Activated CD4-positive, alpha-beta T cell treated with anti-CD3 and anti-CD28 coated beads, Interleukin-2, amount 10 ng/mL, durations not matched to agents 24 days and 14 days (primary cell): ENCODE measurements around the gene CREB5. TPM values are rescaled to one million over a fixed set of nuclear protein-coding genes. Genes with fewer than 3 reads are reported as not detected.

Source experiments
- DNase-seq: peaks from one replicate; pipeline ENCODE4 v3.0.0; 2022
- H3K27ac Mint-ChIP-seq: one replicate; pipeline ENCODE4 v1.8.0; 2022; ENCODE audit warnings: mild to moderate bottlenecking, mixed read lengths
- H3K27me3 Mint-ChIP-seq: one replicate; pipeline ENCODE4 v1.8.0; 2022; ENCODE audit warnings: mixed read lengths
- H3K36me3 Mint-ChIP-seq: one replicate; pipeline ENCODE4 v1.8.0; 2022; ENCODE audit warnings: low read depth, mild to moderate bottlenecking, mixed read lengths
- H3K4me1 Mint-ChIP-seq: one replicate; pipeline ENCODE4 v1.8.0; 2021; ENCODE audit warnings: mixed read lengths
- H3K4me3 Mint-ChIP-seq: one replicate; pipeline ENCODE4 v1.8.0; 2022; ENCODE audit warnings: mild to moderate bottlenecking, moderate library complexity, mixed read lengths
- H3K9me3 Mint-ChIP-seq: one replicate; pipeline ENCODE4 v1.8.0; 2021; ENCODE audit warnings: mixed read lengths
- intact Hi-C: fragments of 100-400 bp; cut with micrococcal nuclease; formaldehyde crosslinking; loops from one replicate; pipeline ENCODE4 v1.15.1; 2023
- total RNA-seq: library from RNA; stranded (reverse); gene quantifications from 2 replicates; pipeline ENCODE4 v1.2.3, GENCODE V29; 2022

Gene CREB5
- total RNA-seq, 1 donor from 2014 or later, result not detected

- Mint-ChIP-seq H3K4me1 (no peaks in the 10 kb centered on the region), H3K9me3 (no peaks in the 10 kb centered on the region), H3K27me3 (peaks cover 2% of the 10 kb centered on the region), H3K4me3 (no peak overlapping the region), H3K27ac (no peak overlapping the region), H3K36me3 (no peaks in the 10 kb centered on the region)
- no peak for DNase-seq
- intact Hi-C loops, result no loop called here
Observed at GRCh38 chr7:28573651-28574301, 161.5 kb downstream of the CREB5 start.

- Mint-ChIP-seq H3K9me3 (peaks cover 3% of the 10 kb centered on the region), H3K4me3 (no peak overlapping the region), H3K36me3 (no peaks in the 10 kb centered on the region), H3K27me3 (peaks cover 4% of the 10 kb centered on the region), H3K27ac (no peak overlapping the region), H3K4me1 (no peaks in the 10 kb centered on the region)
- intact Hi-C loops, result no loop called here
- no peak for DNase-seq
Observed at GRCh38 chr7:28575241-28575643, 162.9 kb downstream of the CREB5 start.

DNA sequence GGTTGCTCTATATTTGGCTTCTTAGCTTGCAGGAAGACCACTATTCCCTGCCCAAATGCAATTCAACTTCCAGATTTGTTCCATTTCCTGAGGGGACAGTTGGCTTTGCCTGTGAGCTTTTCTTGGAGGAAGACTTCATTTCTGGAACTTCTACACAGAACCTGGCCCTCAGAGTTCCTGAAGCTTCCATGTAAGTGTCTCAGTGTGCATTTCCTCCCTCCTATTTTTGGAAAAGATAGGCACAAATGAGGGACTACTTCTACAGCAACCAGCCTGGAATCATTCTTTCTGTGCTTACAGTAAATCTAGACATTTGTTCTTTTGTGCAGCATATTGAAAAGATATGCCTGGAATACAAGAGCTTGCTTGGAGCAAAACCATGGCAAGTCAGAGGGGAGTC, 164.3 kb downstream of the CREB5 start:
- no peaks in the 10 kb centered on the region for H3K4me1 Mint-ChIP-seq
- intact Hi-C loops, result no loop called here
- H3K36me3 Mint-ChIP-seq, result no peaks in the 10 kb centered on the region
- H3K4me3 Mint-ChIP-seq, result no peak overlapping the region
- peaks cover 4% of the 10 kb centered on the region for H3K27me3 Mint-ChIP-seq
- peaks cover 3% of the 10 kb centered on the region for H3K9me3 Mint-ChIP-seq
- H3K27ac Mint-ChIP-seq, result no peak overlapping the region
- no peak for DNase-seq

DNA sequence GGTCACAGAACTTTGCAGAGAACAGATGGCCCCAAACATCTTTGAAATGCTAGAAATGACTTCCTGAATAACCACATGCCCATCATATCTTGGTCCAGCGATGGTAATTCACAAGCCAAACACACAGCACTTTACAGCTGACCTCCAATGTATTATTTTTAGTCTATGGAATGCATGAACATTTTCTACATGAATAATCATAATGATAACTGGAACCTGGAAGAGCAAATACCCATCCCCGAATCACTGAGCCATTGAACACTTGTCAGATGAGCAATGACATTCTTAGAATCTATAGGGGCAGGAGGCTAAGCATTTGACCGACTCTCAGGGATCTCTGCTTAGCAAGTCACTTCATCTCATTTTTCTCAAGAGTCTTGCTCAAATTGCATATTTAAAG, 167.3 kb downstream of the CREB5 start:
- Mint-ChIP-seq H3K4me3 (no peak overlapping the region), H3K4me1 (no peaks in the 10 kb centered on the region), H3K27ac (no peak overlapping the region), H3K27me3 (peaks cover 4% of the 10 kb centered on the region), H3K9me3 (peaks cover 3% of the 10 kb centered on the region), H3K36me3 (no peaks in the 10 kb centered on the region)
- intact Hi-C loops, result no loop called here
- DNase-seq, result no peak

DNA sequence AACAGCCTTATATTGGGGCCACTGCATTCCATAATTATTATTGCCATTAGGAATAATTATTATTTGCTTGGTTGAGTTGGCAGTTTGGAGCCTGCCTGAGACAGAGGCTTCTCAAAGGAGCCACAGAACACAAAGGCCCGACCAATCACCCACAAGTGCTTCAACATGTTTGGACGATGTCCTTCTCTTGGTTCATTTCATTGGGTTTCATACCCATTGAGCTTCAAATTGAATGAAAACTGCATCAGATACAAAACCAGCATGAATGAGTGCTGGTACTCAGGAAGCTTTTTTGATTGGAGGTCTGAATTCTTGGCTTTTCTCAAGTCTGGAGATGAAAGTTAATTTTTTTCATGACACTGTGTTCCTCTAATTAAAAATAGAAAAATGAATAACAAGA, 168.3 kb downstream of the CREB5 start:
- intact Hi-C loops, result no loop called here
- H3K4me1 Mint-ChIP-seq, result no peaks in the 10 kb centered on the region
- no peaks in the 10 kb centered on the region for H3K36me3 Mint-ChIP-seq
- peaks cover 3% of the 10 kb centered on the region for H3K9me3 Mint-ChIP-seq
- H3K27me3 Mint-ChIP-seq, result peaks cover 4% of the 10 kb centered on the region
- no peak overlapping the region for H3K4me3 Mint-ChIP-seq
- no peak overlapping the region for H3K27ac Mint-ChIP-seq
- DNase-seq, result no peak

DNA sequence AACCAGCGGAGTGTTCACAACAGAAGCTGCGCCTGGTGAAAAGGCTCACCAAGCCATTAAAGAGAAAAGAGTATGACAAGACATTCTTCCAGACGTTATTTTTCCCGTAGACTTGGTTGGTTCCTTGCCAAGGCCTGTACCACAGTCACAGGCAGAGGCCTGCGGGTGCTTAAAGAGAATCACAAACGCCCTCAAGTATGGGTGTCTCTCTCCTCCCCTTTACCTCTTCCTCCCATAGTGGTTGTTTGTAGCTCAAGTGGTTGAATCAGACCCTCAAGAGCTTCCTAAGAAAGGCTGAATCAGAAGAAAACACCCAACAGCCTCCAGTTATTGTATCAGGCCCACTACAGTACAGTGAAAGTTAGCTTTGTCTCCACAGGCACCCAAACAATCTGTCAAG, 169.0 kb downstream of the CREB5 start:
- no peak for DNase-seq
- Mint-ChIP-seq H3K27me3 (peaks cover 4% of the 10 kb centered on the region), H3K36me3 (no peaks in the 10 kb centered on the region), H3K4me1 (no peaks in the 10 kb centered on the region), H3K9me3 (peaks cover 3% of the 10 kb centered on the region), H3K4me3 (no peak overlapping the region), H3K27ac (no peak overlapping the region)
- intact Hi-C loops, result no loop called here

- H3K4me3 Mint-ChIP-seq, result no peak overlapping the region
- no peak for DNase-seq
- H3K27ac Mint-ChIP-seq, result no peak overlapping the region
Observed at GRCh38 chr7:28582226-28582625, 169.9 kb downstream of the CREB5 start.

DNA sequence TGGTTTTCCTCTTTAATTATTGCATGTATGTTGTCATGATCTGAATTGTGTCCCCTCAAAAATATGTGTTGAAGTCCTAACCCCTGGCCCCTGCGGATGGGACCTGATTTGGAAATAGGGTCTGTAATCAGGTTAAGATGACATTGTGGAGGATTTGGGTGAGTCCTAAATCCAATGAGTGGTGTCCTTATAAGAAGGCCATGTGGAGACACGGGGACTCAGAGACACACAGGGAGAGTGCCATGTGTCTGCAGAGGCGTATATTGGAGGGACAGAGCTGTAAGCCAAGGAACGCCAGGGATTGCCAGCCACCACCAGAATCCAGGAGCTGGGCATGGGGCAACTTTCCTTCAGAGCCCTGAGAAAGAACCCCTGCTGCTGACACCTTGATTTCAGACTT, 171.9 kb downstream of the CREB5 start:
- intact Hi-C loops, result no loop called here
- Mint-ChIP-seq H3K9me3 (peaks cover 3% of the 10 kb centered on the region), H3K4me3 (no peak overlapping the region), H3K27ac (no peak overlapping the region), H3K36me3 (no peaks in the 10 kb centered on the region), H3K4me1 (no peaks in the 10 kb centered on the region), H3K27me3 (peaks cover 4% of the 10 kb centered on the region)
- DNase-seq, result no peak

More at GRCh38 chr7:28582226-28582625, 169.9 kb downstream of the CREB5 start:
- no peaks in the 10 kb centered on the region for H3K4me1 Mint-ChIP-seq
- H3K9me3 Mint-ChIP-seq, result peaks cover 3% of the 10 kb centered on the region
- no peaks in the 10 kb centered on the region for H3K36me3 Mint-ChIP-seq
- intact Hi-C loops, result no loop called here
- peaks cover 4% of the 10 kb centered on the region for H3K27me3 Mint-ChIP-seq

GRCh38 chr7:28586736-28587135, 174.4 kb downstream of the CREB5 start:
- no peak overlapping the region for H3K4me3 Mint-ChIP-seq
- DNase-seq, result no peak
- H3K9me3 Mint-ChIP-seq, result no peaks in the 10 kb centered on the region
- intact Hi-C loops, result no loop called here
- no peak overlapping the region for H3K27ac Mint-ChIP-seq
- H3K4me1 Mint-ChIP-seq, result peaks cover 7% of the 10 kb centered on the region
- peaks cover 2% of the 10 kb centered on the region for H3K27me3 Mint-ChIP-seq
- H3K36me3 Mint-ChIP-seq, result no peaks in the 10 kb centered on the region

DNA sequence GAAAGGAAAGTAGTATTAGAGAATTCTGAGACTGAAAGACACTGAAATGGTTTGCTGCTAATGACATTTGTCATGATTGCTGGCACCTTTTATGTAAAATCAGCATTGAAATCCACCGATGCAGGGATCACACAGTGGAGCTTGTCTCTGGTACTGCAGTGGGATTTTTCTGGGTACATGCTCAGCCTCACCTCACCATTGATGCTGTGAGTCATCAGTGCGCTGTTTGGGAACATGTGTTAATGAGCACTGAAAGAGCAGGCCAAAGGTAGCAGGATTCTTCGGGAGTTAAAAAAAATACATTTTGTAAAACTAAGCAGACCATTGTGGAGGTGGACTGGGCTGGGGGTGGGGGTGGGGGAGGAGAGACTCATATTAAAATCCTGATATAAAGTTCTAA, 174.9 kb downstream of the CREB5 start:
- Mint-ChIP-seq H3K9me3 (no peaks in the 10 kb centered on the region), H3K4me1 (peaks cover 7% of the 10 kb centered on the region)

DNA sequence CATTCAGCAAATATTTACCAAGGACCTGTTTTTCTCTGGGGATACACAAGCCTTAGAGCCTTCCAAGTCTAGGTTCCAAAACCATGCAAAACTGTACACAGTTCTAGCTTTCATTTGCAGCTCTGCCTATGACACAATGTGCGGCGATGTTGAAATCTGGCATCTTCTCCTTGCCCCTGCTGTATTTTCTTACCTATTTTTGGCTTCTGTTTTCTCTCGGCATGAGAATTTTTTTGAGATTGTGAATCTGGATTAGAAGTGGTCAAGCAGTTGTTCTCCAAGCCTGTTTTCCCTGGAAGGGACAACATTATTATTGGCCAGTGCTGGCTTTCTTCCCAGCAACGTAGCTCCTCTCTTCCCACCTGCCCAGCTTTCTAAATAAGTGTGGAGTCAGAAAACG, 176.3 kb downstream of the CREB5 start:
- H3K4me1 Mint-ChIP-seq, result peaks cover 7% of the 10 kb centered on the region
- no peaks in the 10 kb centered on the region for H3K36me3 Mint-ChIP-seq
- H3K27me3 Mint-ChIP-seq, result peaks cover 2% of the 10 kb centered on the region
- intact Hi-C loops, result no loop called here
- no peaks in the 10 kb centered on the region for H3K9me3 Mint-ChIP-seq
- no peak overlapping the region for H3K4me3 Mint-ChIP-seq
- H3K27ac Mint-ChIP-seq, result no peak overlapping the region
- no peak for DNase-seq

More for the DNA sequence above, 174.9 kb downstream of the CREB5 start:
- peaks cover 2% of the 10 kb centered on the region for H3K27me3 Mint-ChIP-seq
- no peak for DNase-seq
- intact Hi-C loops, result no loop called here
- no peak overlapping the region for H3K27ac Mint-ChIP-seq
- no peak overlapping the region for H3K4me3 Mint-ChIP-seq
- H3K36me3 Mint-ChIP-seq, result no peaks in the 10 kb centered on the region

GRCh38 chr7:28591041-28591674, 178.8 kb downstream of the CREB5 start:
- H3K36me3 Mint-ChIP-seq, result no peaks in the 10 kb centered on the region
- H3K27ac Mint-ChIP-seq, result no peak overlapping the region
- no peak for DNase-seq
- no peaks in the 10 kb centered on the region for H3K9me3 Mint-ChIP-seq
- H3K27me3 Mint-ChIP-seq, result no peaks in the 10 kb centered on the region
- intact Hi-C loops, result no loop called here
- H3K4me1 Mint-ChIP-seq, result peaks cover 7% of the 10 kb centered on the region
- H3K4me3 Mint-ChIP-seq, result no peak overlapping the region

DNA sequence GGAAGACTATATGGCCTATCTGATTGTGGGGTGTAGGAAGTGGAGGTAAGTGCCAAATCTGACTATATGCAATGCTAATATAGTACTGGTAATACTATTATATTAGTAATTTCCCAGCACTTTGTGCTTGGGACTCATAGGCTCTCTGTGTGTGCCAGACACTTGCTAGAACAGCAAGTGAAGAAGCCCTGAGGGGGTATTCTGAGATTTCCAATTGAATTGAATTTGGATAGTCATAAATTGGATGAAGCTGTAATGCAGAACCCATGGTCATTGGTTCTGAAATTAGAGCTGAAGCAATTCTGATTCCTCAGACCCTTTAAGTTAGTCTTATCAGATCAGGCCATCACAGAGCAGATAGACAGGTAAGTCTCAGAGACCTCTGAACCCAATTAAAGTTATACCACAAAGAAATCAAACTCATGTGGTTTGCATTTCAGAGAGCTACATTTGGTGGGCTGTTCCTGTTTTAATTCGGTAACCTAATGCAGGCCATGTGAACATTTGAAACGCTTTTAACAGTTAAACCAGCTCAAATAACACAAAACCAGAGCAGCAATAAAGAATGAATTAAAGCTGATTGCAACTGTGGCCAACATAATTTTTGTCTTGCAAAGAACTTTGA, 179.5 kb downstream of the CREB5 start:
- DNase-seq, result no peak
- Mint-ChIP-seq H3K4me3 (no peak overlapping the region), H3K27ac (no peak overlapping the region), H3K27me3 (no peaks in the 10 kb centered on the region), H3K9me3 (no peaks in the 10 kb centered on the region), H3K36me3 (no peaks in the 10 kb centered on the region), H3K4me1 (peaks cover 7% of the 10 kb centered on the region)
- intact Hi-C loops, result no loop called here

DNA sequence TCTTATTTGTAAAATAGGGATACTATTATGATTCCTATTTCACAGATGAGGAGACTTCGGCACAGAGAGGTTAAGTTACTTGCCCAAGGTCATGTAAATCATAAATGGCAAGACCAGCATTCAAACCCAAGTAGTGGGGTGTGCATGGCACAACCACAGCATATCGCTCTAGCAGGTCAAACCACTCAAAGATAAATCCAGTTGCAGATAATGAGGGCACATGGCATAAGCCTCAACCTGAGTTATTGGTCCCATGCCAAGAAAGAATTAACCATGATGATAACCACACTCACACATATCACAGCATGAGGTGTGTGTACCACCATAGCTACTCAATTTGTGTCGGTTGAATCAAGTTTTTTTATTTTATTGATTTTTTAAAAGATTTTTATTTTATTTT, 180.5 kb downstream of the CREB5 start:
- no peak overlapping the region for H3K27ac Mint-ChIP-seq
- H3K4me3 Mint-ChIP-seq, result no peak overlapping the region
- peaks cover 7% of the 10 kb centered on the region for H3K4me1 Mint-ChIP-seq
- H3K9me3 Mint-ChIP-seq, result no peaks in the 10 kb centered on the region
- DNase-seq, result no peak
- no peaks in the 10 kb centered on the region for H3K36me3 Mint-ChIP-seq
- intact Hi-C loops, result no loop called here
- no peaks in the 10 kb centered on the region for H3K27me3 Mint-ChIP-seq
